ENCODE data around the gene PNPLA7.

DNA sequence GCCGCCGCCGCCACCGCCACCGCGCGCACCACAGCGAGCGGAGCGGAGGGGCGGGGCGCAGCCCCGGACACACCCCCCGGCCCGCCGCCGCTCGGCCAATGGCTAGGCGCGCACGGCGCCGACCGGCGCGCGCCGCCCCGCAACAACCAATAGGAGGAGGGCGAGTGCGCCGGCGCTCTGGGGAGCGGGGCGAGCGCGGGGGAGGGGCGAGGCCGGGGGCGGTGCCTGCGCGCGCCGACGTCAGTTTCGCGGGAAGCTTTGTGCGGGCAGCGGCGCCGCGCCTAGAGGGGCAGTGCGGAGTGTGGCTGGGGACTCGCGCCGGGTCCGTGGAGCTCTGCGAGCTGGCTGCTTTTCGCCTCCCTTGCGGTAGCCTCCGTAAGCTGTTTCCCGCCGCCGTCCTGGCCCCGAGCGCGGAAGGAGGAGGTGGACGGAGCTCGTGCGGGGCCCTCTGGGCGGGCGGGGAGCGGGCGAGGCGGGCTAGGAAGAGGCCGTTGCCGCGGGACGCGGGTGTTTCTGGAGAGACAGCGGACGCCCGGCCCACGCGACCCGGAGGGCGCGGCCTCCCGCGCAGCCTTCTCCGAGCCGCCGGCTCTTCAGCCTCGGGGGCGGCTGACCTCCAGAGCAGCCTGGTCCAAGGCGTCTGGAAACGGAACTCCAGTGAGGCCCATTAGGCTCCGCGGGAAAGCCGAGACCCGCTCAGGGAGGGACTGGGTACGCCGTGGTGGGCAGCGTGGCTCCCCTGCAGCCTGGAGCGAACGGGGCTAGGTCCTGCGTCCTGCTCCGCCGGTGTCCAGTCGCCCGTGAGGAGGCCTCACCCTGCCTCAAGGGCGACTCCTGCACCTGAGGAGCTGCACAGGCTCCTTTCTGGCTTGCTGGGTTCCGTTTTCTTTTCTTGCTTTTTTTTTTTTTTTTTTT lies 40.5 kb upstream of the PNPLA7 start, which contains the start of gene ZMYND19:
- TF ChIP-seq RAD21 (IDR thresholded peaks at IDR 0.05): no peak
- TF ChIP-seq, protein P1, sequence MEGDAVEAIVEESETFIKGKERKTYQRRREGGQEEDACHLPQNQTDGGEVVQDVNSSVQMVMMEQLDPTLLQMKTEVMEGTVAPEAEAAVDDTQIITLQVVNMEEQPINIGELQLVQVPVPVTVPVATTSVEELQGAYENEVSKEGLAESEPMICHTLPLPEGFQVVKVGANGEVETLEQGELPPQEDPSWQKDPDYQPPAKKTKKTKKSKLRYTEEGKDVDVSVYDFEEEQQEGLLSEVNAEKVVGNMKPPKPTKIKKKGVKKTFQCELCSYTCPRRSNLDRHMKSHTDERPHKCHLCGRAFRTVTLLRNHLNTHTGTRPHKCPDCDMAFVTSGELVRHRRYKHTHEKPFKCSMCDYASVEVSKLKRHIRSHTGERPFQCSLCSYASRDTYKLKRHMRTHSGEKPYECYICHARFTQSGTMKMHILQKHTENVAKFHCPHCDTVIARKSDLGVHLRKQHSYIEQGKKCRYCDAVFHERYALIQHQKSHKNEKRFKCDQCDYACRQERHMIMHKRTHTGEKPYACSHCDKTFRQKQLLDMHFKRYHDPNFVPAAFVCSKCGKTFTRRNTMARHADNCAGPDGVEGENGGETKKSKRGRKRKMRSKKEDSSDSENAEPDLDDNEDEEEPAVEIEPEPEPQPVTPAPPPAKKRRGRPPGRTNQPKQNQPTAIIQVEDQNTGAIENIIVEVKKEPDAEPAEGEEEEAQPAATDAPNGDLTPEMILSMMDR (IDR thresholded peaks at IDR 0.05; ENCODE audit: low read depth, low read length, missing input control): no peak
- TF ChIP-seq TAF1 (conservative IDR thresholded peaks at IDR 0.05): no peak
- TF ChIP-seq YY1 (IDR thresholded peaks at IDR 0.05): no peak
- TF ChIP-seq, protein P2, sequence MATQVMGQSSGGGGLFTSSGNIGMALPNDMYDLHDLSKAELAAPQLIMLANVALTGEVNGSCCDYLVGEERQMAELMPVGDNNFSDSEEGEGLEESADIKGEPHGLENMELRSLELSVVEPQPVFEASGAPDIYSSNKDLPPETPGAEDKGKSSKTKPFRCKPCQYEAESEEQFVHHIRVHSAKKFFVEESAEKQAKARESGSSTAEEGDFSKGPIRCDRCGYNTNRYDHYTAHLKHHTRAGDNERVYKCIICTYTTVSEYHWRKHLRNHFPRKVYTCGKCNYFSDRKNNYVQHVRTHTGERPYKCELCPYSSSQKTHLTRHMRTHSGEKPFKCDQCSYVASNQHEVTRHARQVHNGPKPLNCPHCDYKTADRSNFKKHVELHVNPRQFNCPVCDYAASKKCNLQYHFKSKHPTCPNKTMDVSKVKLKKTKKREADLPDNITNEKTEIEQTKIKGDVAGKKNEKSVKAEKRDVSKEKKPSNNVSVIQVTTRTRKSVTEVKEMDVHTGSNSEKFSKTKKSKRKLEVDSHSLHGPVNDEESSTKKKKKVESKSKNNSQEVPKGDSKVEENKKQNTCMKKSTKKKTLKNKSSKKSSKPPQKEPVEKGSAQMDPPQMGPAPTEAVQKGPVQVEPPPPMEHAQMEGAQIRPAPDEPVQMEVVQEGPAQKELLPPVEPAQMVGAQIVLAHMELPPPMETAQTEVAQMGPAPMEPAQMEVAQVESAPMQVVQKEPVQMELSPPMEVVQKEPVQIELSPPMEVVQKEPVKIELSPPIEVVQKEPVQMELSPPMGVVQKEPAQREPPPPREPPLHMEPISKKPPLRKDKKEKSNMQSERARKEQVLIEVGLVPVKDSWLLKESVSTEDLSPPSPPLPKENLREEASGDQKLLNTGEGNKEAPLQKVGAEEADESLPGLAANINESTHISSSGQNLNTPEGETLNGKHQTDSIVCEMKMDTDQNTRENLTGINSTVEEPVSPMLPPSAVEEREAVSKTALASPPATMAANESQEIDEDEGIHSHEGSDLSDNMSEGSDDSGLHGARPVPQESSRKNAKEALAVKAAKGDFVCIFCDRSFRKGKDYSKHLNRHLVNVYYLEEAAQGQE (IDR thresholded peaks at IDR 0.05): no peak
- TF ChIP-seq, protein P3, sequence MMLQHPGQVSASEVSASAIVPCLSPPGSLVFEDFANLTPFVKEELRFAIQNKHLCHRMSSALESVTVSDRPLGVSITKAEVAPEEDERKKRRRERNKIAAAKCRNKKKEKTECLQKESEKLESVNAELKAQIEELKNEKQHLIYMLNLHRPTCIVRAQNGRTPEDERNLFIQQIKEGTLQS (IDR thresholded peaks at IDR 0.05): no peak
- TF ChIP-seq GABPA (IDR thresholded peaks at IDR 0.05 in 1 of 2, conservative IDR thresholded peaks at IDR 0.05 in 1 of 2): no peak
- no peak for TF ChIP-seq JUND (IDR thresholded peaks at IDR 0.05)
- no peak for TF ChIP-seq RXRA (IDR thresholded peaks at IDR 0.05)
- TF ChIP-seq, protein P4, sequence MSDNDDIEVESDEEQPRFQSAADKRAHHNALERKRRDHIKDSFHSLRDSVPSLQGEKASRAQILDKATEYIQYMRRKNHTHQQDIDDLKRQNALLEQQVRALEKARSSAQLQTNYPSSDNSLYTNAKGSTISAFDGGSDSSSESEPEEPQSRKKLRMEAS (IDR thresholded peaks at IDR 0.05): no peak
- no peak for TF ChIP-seq SP1 (IDR thresholded peaks at IDR 0.05)
- no peak for TF ChIP-seq HNF4A (conservative IDR thresholded peaks at IDR 0.05)
